Fibroblast of the conjunctiva (primary cell): ENCODE results near the gene HPCAL1.

Experiments used
- DNase-seq: peaks from one replicate; pipeline ENCODE4 v3.0.0-alpha.2; 2010; ENCODE audit warnings: low read depth

HPCAL1 gene

GRCh38 chr2:10390369-10390801 lies 87.7 kb downstream of the HPCAL1 start:
- DNase-seq: no peak

- DNase-seq: no peak
Observed at GRCh38 chr2:10392100-10392499, 89.4 kb downstream of the HPCAL1 start.

GRCh38 chr2:10392548-10392947 lies 89.8 kb downstream of the HPCAL1 start:
- DNase-seq: no peak

- DNase-seq: no peak
Observed at GRCh38 chr2:10392951-10393639, 90.4 kb downstream of the HPCAL1 start.

GRCh38 chr2:10393640-10393982 lies 90.9 kb downstream of the HPCAL1 start:
- no peak for DNase-seq

GRCh38 chr2:10395893-10396292 lies 93.2 kb downstream of the HPCAL1 start:
- DNase-seq: no peak

- no peak for DNase-seq
Observed at GRCh38 chr2:10396464-10396863, 93.8 kb downstream of the HPCAL1 start.

GRCh38 chr2:10397297-10397875 lies 94.7 kb downstream of the HPCAL1 start:
- no peak for DNase-seq

GRCh38 chr2:10397878-10398277 lies 95.2 kb downstream of the HPCAL1 start:
- DNase-seq: no peak

GRCh38 chr2:10398496-10398895 lies 95.8 kb downstream of the HPCAL1 start:
- DNase-seq: no peak

- no peak for DNase-seq
Observed at GRCh38 chr2:10399358-10399757, 96.7 kb downstream of the HPCAL1 start.

- no peak for DNase-seq
Observed at GRCh38 chr2:10400002-10400401, 97.3 kb downstream of the HPCAL1 start.

- no peak for DNase-seq
Observed at GRCh38 chr2:10400568-10400977, 97.9 kb downstream of the HPCAL1 start.

- DNase-seq: no peak
Observed at GRCh38 chr2:10400978-10401951, 98.6 kb downstream of the HPCAL1 start.

GRCh38 chr2:10402062-10402585 lies 99.4 kb downstream of the HPCAL1 start:
- DNase-seq: no peak

- no peak for DNase-seq
Observed at GRCh38 chr2:10402653-10403215, 100.0 kb downstream of the HPCAL1 start.

- no peak for DNase-seq
Observed at GRCh38 chr2:10404324-10405143, 101.8 kb downstream of the HPCAL1 start.

- DNase-seq: peak; percentile 84
Observed at GRCh38 chr2:10405448-10405847, 102.7 kb downstream of the HPCAL1 start.

GRCh38 chr2:10406016-10406415 lies 103.3 kb downstream of the HPCAL1 start:
- DNase-seq: no peak

GRCh38 chr2:10406491-10407188 lies 103.9 kb downstream of the HPCAL1 start:
- DNase-seq: no peak

GRCh38 chr2:10407432-10407831 lies 104.7 kb downstream of the HPCAL1 start:
- no peak for DNase-seq
